ENCODE measurements around the gene APC.
"Not testable (repeated sequence)": the region's sequence is repeated elsewhere in the genome, so short reads cannot be mapped to it uniquely, and the experiment has no call there.

APC gene

GRCh38 chr5:112886975-112887374 is 149.3 kb downstream of the APC start:
- Histone ChIP-seq H3K4me3 (ENCODE audit: low read length) (no peak overlapping the region), H3K36me3 (ENCODE audit: control insufficient read depth, insufficient read depth, low read length) (peaks cover 11% of the 10 kb centered on the region; the same call in 1 of the 2 replicates), H3K27me3 (ENCODE audit: control insufficient read depth, insufficient read depth, low read length) (no peaks in the 10 kb centered on the region), H3K4me1 (ENCODE audit: control insufficient read depth, insufficient read depth, low read length) (no peaks in the 10 kb centered on the region), H3K27ac (ENCODE audit: low read length) (no peak overlapping the region), H3K9me3 (ENCODE audit: control insufficient read depth, insufficient read depth, low read length) (no peaks in the 10 kb centered on the region)
- no peak for DNase-seq (ENCODE audit: low read depth, low spot score)
- WGBS (ENCODE audit: insufficient coverage, insufficient read length) = no CpG with 5 or more reads among the region's 4 CpGs

GRCh38 chr5:112892066-112892465 is 154.4 kb downstream of the APC start:
- not testable (repeated sequence) for H3K9me3 ChIP-seq (ENCODE audit: control insufficient read depth, insufficient read depth, low read length); H3K4me1 ChIP-seq (ENCODE audit: control insufficient read depth, insufficient read depth, low read length); H3K4me3 ChIP-seq (ENCODE audit: low read length); H3K36me3 ChIP-seq (ENCODE audit: control insufficient read depth, insufficient read depth, low read length); H3K27me3 ChIP-seq (ENCODE audit: control insufficient read depth, insufficient read depth, low read length); DNase-seq (ENCODE audit: low read depth, low spot score); H3K27ac ChIP-seq (ENCODE audit: low read length)
- no CpG with 5 or more reads among the region's 8 CpGs for WGBS (ENCODE audit: insufficient coverage, insufficient read length)

GRCh38 chr5:112892776-112893175 is 155.1 kb downstream of the APC start:
- Histone ChIP-seq H3K9me3 (ENCODE audit: control insufficient read depth, insufficient read depth, low read length) (no peaks in the 10 kb centered on the region), H3K27ac (ENCODE audit: low read length) (no peak overlapping the region), H3K36me3 (ENCODE audit: control insufficient read depth, insufficient read depth, low read length) (no peaks in the 10 kb centered on the region; the same call in 1 of the 2 replicates), H3K4me1 (ENCODE audit: control insufficient read depth, insufficient read depth, low read length) (no peaks in the 10 kb centered on the region), H3K4me3 (ENCODE audit: low read length) (no peak overlapping the region), H3K27me3 (ENCODE audit: control insufficient read depth, insufficient read depth, low read length) (no peaks in the 10 kb centered on the region)
- DNase-seq (ENCODE audit: low read depth, low spot score) = no peak
- WGBS (ENCODE audit: insufficient coverage, insufficient read length) = no CpG with 5 or more reads among the region's 13 CpGs

GRCh38 chr5:112895682-112896081 is 158.0 kb downstream of the APC start:
- no peaks in the 10 kb centered on the region for H3K4me1 ChIP-seq (ENCODE audit: control insufficient read depth, insufficient read depth, low read length)
- H3K4me3 ChIP-seq (ENCODE audit: low read length) = no peak overlapping the region
- no peaks in the 10 kb centered on the region; the same call in 1 of the 2 replicates for H3K36me3 ChIP-seq (ENCODE audit: control insufficient read depth, insufficient read depth, low read length)
- H3K9me3 ChIP-seq (ENCODE audit: control insufficient read depth, insufficient read depth, low read length) = no peaks in the 10 kb centered on the region
- DNase-seq (ENCODE audit: low read depth, low spot score) = no peak
- H3K27ac ChIP-seq (ENCODE audit: low read length) = no peak overlapping the region
- no peaks in the 10 kb centered on the region for H3K27me3 ChIP-seq (ENCODE audit: control insufficient read depth, insufficient read depth, low read length)
- WGBS (ENCODE audit: insufficient coverage, insufficient read length) = no CpG with 5 or more reads among the region's 3 CpGs
